ENCODE data around the gene GIMAP5. TPM values are rescaled to one million over a fixed set of nuclear protein-coding genes. Genes with fewer than 3 reads are reported as not detected.

Gene GIMAP5
- polyA plus RNA-seq, 1 of the 3 experiments (the other 2 are of a cell fraction): not detected

GRCh38 chr7:150778738-150779301 is 41.6 kb downstream of the GIMAP5 start:
- H3K9me3 ChIP-seq: no peaks in the 10 kb centered on the region
- H3K36me3 ChIP-seq (replicated peaks in 1 of 2; ENCODE audit: control insufficient read depth in 1 of 2, insufficient read depth in 2 of 2, low read length in 1 of 2): no peaks in the 10 kb centered on the region
- 0 out of 4 replicates have a peak overlapping the region, but pooled peaks of 1 of the 2 experiments have one; percentile 7 for H3K27ac ChIP-seq (ENCODE audit: low read depth in 2 of 2, low read length in 1 of 2)
- peaks cover 0 to 6% of the 10 kb centered on the region in 2 experiments; a peak in 2 of 4 replicates for H3K4me1 ChIP-seq (ENCODE audit: control insufficient read depth in 1 of 2, insufficient read depth in 2 of 2, low read depth in 1 of 2, low read length in 1 of 2)
- H2AFZ ChIP-seq (ENCODE audit: low read depth): no peak overlapping the region
- no peak overlapping the region for H3K9ac ChIP-seq
- no peaks in the 10 kb centered on the region for H3K79me2 ChIP-seq (ENCODE audit: insufficient read depth)
- ChIA-PET CTCF (interaction anchor here (0.6 to 12.3 kb wide), 69 partner anchors 10 to 913 kb away, joined by 3 to 136 read pairs (median 5); partner anchors contain the start of genes ABCB8, AOC1, NOS3 and TMEM176A), POLR2A (interaction anchor here (1.1 kb wide), 1 partner anchor 9 kb away, joined by 3 read pairs; no protein-coding TSS in a partner anchor)
- H3K4me2 ChIP-seq: no peak overlapping the region
- no peaks in the 10 kb centered on the region for H4K20me1 ChIP-seq (ENCODE audit: insufficient read depth)
- 0 out of 2 replicates have a peak, but pooled peaks have one; percentile 55 for TF ChIP-seq RCOR1 (IDR thresholded peaks at IDR 0.05; ENCODE audit: low read length)
- TF ChIP-seq, protein P1, sequence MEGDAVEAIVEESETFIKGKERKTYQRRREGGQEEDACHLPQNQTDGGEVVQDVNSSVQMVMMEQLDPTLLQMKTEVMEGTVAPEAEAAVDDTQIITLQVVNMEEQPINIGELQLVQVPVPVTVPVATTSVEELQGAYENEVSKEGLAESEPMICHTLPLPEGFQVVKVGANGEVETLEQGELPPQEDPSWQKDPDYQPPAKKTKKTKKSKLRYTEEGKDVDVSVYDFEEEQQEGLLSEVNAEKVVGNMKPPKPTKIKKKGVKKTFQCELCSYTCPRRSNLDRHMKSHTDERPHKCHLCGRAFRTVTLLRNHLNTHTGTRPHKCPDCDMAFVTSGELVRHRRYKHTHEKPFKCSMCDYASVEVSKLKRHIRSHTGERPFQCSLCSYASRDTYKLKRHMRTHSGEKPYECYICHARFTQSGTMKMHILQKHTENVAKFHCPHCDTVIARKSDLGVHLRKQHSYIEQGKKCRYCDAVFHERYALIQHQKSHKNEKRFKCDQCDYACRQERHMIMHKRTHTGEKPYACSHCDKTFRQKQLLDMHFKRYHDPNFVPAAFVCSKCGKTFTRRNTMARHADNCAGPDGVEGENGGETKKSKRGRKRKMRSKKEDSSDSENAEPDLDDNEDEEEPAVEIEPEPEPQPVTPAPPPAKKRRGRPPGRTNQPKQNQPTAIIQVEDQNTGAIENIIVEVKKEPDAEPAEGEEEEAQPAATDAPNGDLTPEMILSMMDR (IDR thresholded peaks at IDR 0.05): peak; percentile 99
- TF ChIP-seq TCF12 (IDR thresholded peaks at IDR 0.05): no peak
- 0 out of 2 replicates have a peak, but pooled peaks have one; percentile 51 for TF ChIP-seq RFX5 (IDR thresholded peaks at IDR 0.05; ENCODE audit: low read length)
- peak; percentile 100 for TF ChIP-seq RAD21 (IDR thresholded peaks at IDR 0.05; ENCODE audit: low read length)
- no peak for TF ChIP-seq TAF1 (IDR thresholded peaks at IDR 0.05; ENCODE audit: borderline replicate concordance, low read depth, low read length)
- peak; percentile 75 for TF ChIP-seq CHD2 (IDR thresholded peaks at IDR 0.05; ENCODE audit: low read length, partially characterized antibody)
- peak; percentile 94 for TF ChIP-seq SMC3 (IDR thresholded peaks at IDR 0.05; ENCODE audit: low read depth, low read length)
- H3F3A ChIP-seq (replicated peaks; ENCODE audit: insufficient read depth): no peaks in the 10 kb centered on the region
- H3K4me3 ChIP-seq (ENCODE audit: low read depth in 2 of 2, low read length in 1 of 2): no peak overlapping the region; a peak in 1 of 4 replicates
- H3K9me2 ChIP-seq: no peaks in the 10 kb centered on the region
- H3K27me3 ChIP-seq (ENCODE audit: insufficient read depth): no peaks in the 10 kb centered on the region; the same call in 1 of the 2 replicates
- 6% methylated on average over 12 of the region's 12 CpGs for WGBS (ENCODE audit: low lambda C conversion rate)
- DNase-seq: peak; percentile 78

DNA sequence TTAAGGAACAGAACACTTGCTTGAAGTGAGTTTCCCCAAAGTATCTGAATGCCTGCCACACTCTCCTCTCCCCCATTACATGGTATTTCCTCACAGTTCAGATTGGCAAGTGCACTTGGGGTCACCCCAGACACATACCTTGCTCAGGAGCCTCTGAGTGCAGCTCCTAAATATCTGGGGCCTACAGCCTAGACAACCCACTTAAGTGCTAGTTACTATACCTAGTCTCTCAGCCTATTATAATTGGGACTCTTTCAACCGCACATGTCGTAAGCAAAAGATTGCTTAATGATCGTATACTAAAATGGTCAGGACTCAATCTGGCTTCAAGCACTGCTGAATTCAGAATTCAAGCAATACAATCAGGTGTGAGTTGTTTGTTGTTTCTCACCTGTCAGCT is 43.1 kb downstream of the GIMAP5 start:
- H3K4me2 ChIP-seq: no peak overlapping the region
- DNase-seq: no peak
- H3K9ac ChIP-seq: no peak overlapping the region
- peak overlapping the region in 1 of 2 experiments; percentile 23; a peak in 2 of 4 replicates for H3K27ac ChIP-seq (ENCODE audit: low read depth in 2 of 2, low read length in 1 of 2)
- no peaks in the 10 kb centered on the region for H3F3A ChIP-seq (replicated peaks; ENCODE audit: insufficient read depth)
- no peaks in the 10 kb centered on the region for H3K9me3 ChIP-seq
- ChIA-PET CTCF (interaction anchor here (0.5 to 12.3 kb wide), 16 partner anchors 46 to 248 kb away, joined by 3 to 136 read pairs (median 13); partner anchors contain the start of gene ABCB8), POLR2A (interaction anchor here (1.0 kb wide), 1 partner anchor 9 kb away, joined by 3 read pairs; no protein-coding TSS in a partner anchor)
- no peak overlapping the region for H3K4me3 ChIP-seq (ENCODE audit: low read depth in 2 of 2, low read length in 1 of 2)
- H3K36me3 ChIP-seq (replicated peaks in 1 of 2; ENCODE audit: control insufficient read depth in 1 of 2, insufficient read depth in 2 of 2, low read length in 1 of 2): no peaks in the 10 kb centered on the region
- 56% methylated on average over 3 of the region's 3 CpGs for WGBS (ENCODE audit: low lambda C conversion rate)
- H3K27me3 ChIP-seq (ENCODE audit: insufficient read depth): no peaks in the 10 kb centered on the region; the same call in 1 of the 2 replicates
- H3K9me2 ChIP-seq: no peaks in the 10 kb centered on the region
- no peak overlapping the region for H2AFZ ChIP-seq (ENCODE audit: low read depth)
- no peaks in the 10 kb centered on the region for H4K20me1 ChIP-seq (ENCODE audit: insufficient read depth)
- H3K4me1 ChIP-seq (ENCODE audit: control insufficient read depth in 1 of 2, insufficient read depth in 2 of 2, low read depth in 1 of 2, low read length in 1 of 2): peaks cover 0 to 14% of the 10 kb centered on the region in 2 experiments; a peak in 3 of 4 replicates
- no peaks in the 10 kb centered on the region for H3K79me2 ChIP-seq (ENCODE audit: insufficient read depth)
- TF ChIP-seq EZH2phosphoT487 (IDR thresholded peaks at IDR 0.05; ENCODE audit: borderline replicate concordance, low read depth) (no peak), GATA2 (CRISPR knock-in tag; IDR thresholded peaks at IDR 0.05) (no peak), FOXJ3 (CRISPR knock-in tag; IDR thresholded peaks at IDR 0.05) (no peak), FOXM1 (IDR thresholded peaks at IDR 0.05; ENCODE audit: low read depth) (no peak), NFIC (IDR thresholded peaks at IDR 0.05; ENCODE audit: borderline replicate concordance) (no peak), POLR2AphosphoS5 (IDR thresholded peaks at IDR 0.05; ENCODE audit: low read depth, low read length) (no peak), GABPA (IDR thresholded peaks at IDR 0.05; ENCODE audit: low read depth) (no peak), RCOR1 (IDR thresholded peaks at IDR 0.05; ENCODE audit: low read length) (no peak), FOSL2 (IDR thresholded peaks at IDR 0.05; ENCODE audit: borderline replicate concordance, low read depth) (no peak), SIN3A (IDR thresholded peaks at IDR 0.05; ENCODE audit: borderline replicate concordance, low read depth, low read length) (no peak), TAF1 (IDR thresholded peaks at IDR 0.05; ENCODE audit: borderline replicate concordance, low read depth, low read length) (no peak), CHD2 (IDR thresholded peaks at IDR 0.05; ENCODE audit: low read length, partially characterized antibody) (no peak), RAD21 (IDR thresholded peaks at IDR 0.05; ENCODE audit: low read length) (no peak)
- TF ChIP-seq, protein P2, sequence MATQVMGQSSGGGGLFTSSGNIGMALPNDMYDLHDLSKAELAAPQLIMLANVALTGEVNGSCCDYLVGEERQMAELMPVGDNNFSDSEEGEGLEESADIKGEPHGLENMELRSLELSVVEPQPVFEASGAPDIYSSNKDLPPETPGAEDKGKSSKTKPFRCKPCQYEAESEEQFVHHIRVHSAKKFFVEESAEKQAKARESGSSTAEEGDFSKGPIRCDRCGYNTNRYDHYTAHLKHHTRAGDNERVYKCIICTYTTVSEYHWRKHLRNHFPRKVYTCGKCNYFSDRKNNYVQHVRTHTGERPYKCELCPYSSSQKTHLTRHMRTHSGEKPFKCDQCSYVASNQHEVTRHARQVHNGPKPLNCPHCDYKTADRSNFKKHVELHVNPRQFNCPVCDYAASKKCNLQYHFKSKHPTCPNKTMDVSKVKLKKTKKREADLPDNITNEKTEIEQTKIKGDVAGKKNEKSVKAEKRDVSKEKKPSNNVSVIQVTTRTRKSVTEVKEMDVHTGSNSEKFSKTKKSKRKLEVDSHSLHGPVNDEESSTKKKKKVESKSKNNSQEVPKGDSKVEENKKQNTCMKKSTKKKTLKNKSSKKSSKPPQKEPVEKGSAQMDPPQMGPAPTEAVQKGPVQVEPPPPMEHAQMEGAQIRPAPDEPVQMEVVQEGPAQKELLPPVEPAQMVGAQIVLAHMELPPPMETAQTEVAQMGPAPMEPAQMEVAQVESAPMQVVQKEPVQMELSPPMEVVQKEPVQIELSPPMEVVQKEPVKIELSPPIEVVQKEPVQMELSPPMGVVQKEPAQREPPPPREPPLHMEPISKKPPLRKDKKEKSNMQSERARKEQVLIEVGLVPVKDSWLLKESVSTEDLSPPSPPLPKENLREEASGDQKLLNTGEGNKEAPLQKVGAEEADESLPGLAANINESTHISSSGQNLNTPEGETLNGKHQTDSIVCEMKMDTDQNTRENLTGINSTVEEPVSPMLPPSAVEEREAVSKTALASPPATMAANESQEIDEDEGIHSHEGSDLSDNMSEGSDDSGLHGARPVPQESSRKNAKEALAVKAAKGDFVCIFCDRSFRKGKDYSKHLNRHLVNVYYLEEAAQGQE (IDR thresholded peaks at IDR 0.05; ENCODE audit: low read depth, low read length): no peak
- TF ChIP-seq, protein P1 (IDR thresholded peaks at IDR 0.05): no peak
